BJ (cell line): Measurements from ENCODE around the gene ADGRV1. TPM values are rescaled to one million over a fixed set of nuclear protein-coding genes. Genes with fewer than 3 reads are reported as not detected.

Experiments
- CTCF ChIA-PET: fragments of 350-600 bp; formaldehyde crosslinking; extraction: SDS; loops from one replicate; lab custom pipeline; 2021; ENCODE audit warnings: antibody characterized with exemption, inconsistent platforms; lab: Yijun Ruan, JAX
- POLR2A ChIA-PET: fragments of 300-600 bp; sonication (Branson Sonifier 250); formaldehyde crosslinking; extraction: SDS; loops from one replicate; lab custom pipeline; 2021; ENCODE audit warnings: antibody characterized with exemption; lab: Charles Lee
- DNase-seq: peaks from one replicate; pipeline ENCODE4 v3.0.0-alpha.2; 2011; ENCODE audit warnings: low read depth
- H3K27me3 ChIP-seq: 2 replicates; pipeline ENCODE4 v1.6.0; 2011; ENCODE audit warnings: low read length; ENCODE audit not compliant: control insufficient read depth, insufficient read depth
- H3K36me3 ChIP-seq: 2 replicates; pipeline ENCODE4 v1.5.1; 2011; ENCODE audit warnings: low read length; ENCODE audit not compliant: control insufficient read depth, insufficient read depth
- H3K4me3 ChIP-seq: 2 replicates; pipeline ENCODE4 v1.5.1; 2011; ENCODE audit warnings: low read depth, mild to moderate bottlenecking, control low read depth, low read length
- polyA plus RNA-seq: library from polyadenylated mRNA; depleted of rRNA; stranded (reverse); fragments of >200 nt; gene quantifications from 2 replicates; pipeline ENCODE4 v1.2.3, GENCODE V29; 2011
- TF ChIP-seq, protein P1 (sequence below): IDR thresholded peaks from 2 replicates; pipeline ENCODE4 v1.5.1; 2011; ENCODE audit warnings: low read depth, mild to moderate bottlenecking, control low read depth, inconsistent platforms, low read length, moderate library complexity; ENCODE audit not compliant: insufficient read depth

The ADGRV1 gene
- polyA plus RNA-seq, 1 experiment, result 0.15 TPM

- H3K27me3 ChIP-seq, result no peaks in the 10 kb centered on the region
- H3K4me3 ChIP-seq, result no peak overlapping the region
- ChIA-PET POLR2A (interaction anchor here (0.6 kb wide), 1 partner anchor 78 kb away, joined by 5 read pairs; no protein-coding TSS in a partner anchor), CTCF (interaction anchor here (1.3 to 4.6 kb wide), 2 partner anchors 8 to 445 kb away, joined by 4 to 27 read pairs; no protein-coding TSS in a partner anchor)
- DNase-seq, result no peak
- H3K36me3 ChIP-seq, result no peaks in the 10 kb centered on the region
- TF ChIP-seq, protein P1, sequence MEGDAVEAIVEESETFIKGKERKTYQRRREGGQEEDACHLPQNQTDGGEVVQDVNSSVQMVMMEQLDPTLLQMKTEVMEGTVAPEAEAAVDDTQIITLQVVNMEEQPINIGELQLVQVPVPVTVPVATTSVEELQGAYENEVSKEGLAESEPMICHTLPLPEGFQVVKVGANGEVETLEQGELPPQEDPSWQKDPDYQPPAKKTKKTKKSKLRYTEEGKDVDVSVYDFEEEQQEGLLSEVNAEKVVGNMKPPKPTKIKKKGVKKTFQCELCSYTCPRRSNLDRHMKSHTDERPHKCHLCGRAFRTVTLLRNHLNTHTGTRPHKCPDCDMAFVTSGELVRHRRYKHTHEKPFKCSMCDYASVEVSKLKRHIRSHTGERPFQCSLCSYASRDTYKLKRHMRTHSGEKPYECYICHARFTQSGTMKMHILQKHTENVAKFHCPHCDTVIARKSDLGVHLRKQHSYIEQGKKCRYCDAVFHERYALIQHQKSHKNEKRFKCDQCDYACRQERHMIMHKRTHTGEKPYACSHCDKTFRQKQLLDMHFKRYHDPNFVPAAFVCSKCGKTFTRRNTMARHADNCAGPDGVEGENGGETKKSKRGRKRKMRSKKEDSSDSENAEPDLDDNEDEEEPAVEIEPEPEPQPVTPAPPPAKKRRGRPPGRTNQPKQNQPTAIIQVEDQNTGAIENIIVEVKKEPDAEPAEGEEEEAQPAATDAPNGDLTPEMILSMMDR, result no peak
Observed at GRCh38 chr5:90940227-90940995, 381.8 kb downstream of the ADGRV1 start.

DNA sequence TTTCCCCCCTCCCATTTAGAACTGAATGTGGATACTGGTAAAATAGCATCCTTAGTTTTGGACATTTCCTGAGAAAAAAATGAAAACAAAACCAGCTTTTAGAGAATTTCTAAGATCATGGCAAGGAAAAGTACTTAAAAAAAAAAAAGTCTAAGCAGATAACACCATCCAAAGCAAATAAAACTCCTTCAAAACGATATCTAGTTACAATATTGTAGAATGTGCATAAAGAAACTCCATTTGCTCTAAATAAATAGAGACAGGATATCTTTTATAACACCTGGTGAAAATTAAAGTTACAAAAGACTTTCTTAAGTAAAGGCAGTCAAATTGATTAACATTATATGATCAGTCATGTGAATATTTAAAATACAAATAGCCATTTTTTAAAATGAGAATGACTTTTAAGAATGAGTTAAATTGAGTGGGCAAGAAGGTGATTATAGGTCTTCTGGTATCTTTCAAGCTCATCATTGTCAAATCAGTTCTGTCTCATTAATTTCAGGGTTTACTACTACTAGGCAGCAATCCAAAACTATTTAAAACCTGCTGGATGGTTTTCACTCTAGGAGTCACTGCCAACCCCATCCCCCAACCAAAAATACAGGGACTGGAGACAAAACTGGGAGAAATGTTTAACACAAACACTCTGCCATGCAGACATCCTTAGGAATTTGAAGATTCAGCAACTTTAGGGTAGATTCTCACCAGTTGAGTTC, 382.6 kb downstream of the ADGRV1 start:
- H3K4me3 ChIP-seq, result no peak overlapping the region
- no peaks in the 10 kb centered on the region for H3K36me3 ChIP-seq
- ChIA-PET CTCF (interaction anchor here (4.6 kb wide), 1 partner anchor 8 kb away, joined by 27 read pairs; no protein-coding TSS in a partner anchor), POLR2A (no interaction called here)
- H3K27me3 ChIP-seq, result no peaks in the 10 kb centered on the region
- DNase-seq, result no peak
- TF ChIP-seq, protein P1, result no peak

DNA sequence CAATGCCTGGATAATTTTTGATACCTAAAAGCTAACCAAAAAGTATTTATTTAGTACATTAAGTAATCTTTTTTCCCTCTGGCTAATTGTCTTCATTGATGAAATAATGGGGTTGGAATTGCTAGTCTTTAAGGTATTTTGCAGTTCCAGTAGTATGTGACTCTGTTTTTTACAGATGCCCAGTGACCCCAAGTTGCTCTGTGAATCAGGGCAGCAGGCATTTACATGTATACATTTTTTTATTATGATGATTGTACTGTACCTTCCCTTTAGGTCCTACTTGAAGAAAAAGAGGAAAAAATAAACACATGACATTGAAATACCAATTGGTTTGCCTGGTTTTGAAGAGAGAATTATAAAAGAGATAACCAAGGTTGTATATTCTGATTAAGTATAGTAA, 385.5 kb downstream of the ADGRV1 start:
- ChIA-PET POLR2A (no interaction called here), CTCF (interaction anchor here (4.6 kb wide), 1 partner anchor 11 kb away, joined by 27 read pairs; no protein-coding TSS in a partner anchor)

GRCh38 chr5:90947667-90948066, 389.1 kb downstream of the ADGRV1 start:
- CTCF ChIA-PET, result no interaction called here
- TF ChIP-seq, protein P1, result no peak
- H3K4me3 ChIP-seq, result no peak overlapping the region
- no peaks in the 10 kb centered on the region for H3K36me3 ChIP-seq
- no peaks in the 10 kb centered on the region; the same call in 1 of the 2 replicates for H3K27me3 ChIP-seq
- POLR2A ChIA-PET, result no interaction called here
- DNase-seq, result no peak

More for the DNA sequence above, 385.5 kb downstream of the ADGRV1 start:
- H3K27me3 ChIP-seq, result no peaks in the 10 kb centered on the region
- H3K36me3 ChIP-seq, result no peaks in the 10 kb centered on the region
- H3K4me3 ChIP-seq, result no peak overlapping the region
- DNase-seq, result no peak
- TF ChIP-seq, protein P1, result no peak

- TF ChIP-seq, protein P1, result no peak
- Histone ChIP-seq H3K27me3 (no peaks in the 10 kb centered on the region; the same call in 1 of the 2 replicates), H3K4me3 (no peak overlapping the region), H3K36me3 (no peaks in the 10 kb centered on the region)
- ChIA-PET CTCF (no interaction called here), POLR2A (no interaction called here)
- DNase-seq, result no peak
Observed at GRCh38 chr5:90948969-90949368, 390.4 kb downstream of the ADGRV1 start.
